AG04450 (cell line): ENCODE results near the gene SDHAF2. TPM values are rescaled to one million over a fixed set of nuclear protein-coding genes. Genes with fewer than 3 reads are reported as not detected.
A peak's percentile ranks its signal among the peaks of the same experiment; 100 is the strongest.

Experiments
- CTCF ChIA-PET: fragments of 300-600, 350-600 bp; formaldehyde crosslinking; extraction: SDS; loops from one replicate; lab custom pipeline; 2022; ENCODE audit warnings: antibody characterized with exemption, inconsistent platforms; lab: Charles Lee
- POLR2A ChIA-PET: fragments of 350-600 bp; formaldehyde crosslinking; extraction: SDS; loops from one replicate; lab custom pipeline; 2021; ENCODE audit warnings: antibody characterized with exemption, inconsistent platforms; lab: Yijun Ruan, JAX
- DNase-seq: peaks from one replicate; pipeline ENCODE4 v3.0.0-alpha.2; 2011; ENCODE audit warnings: low read depth, low spot score
- H3K27ac ChIP-seq: one replicate; pipeline ENCODE4 v1.5.1; 2012; ENCODE audit warnings: low read depth, low read length, control low read depth
- H3K27me3 ChIP-seq: one replicate; pipeline ENCODE4 v1.6.0; 2012; ENCODE audit warnings: low read length; ENCODE audit not compliant: control insufficient read depth, insufficient read depth
- H3K4me3 ChIP-seq: 2 replicates; pipeline ENCODE4 v1.5.1; 2011; ENCODE audit warnings: mild to moderate bottlenecking, low read depth, low read length, control low read depth
- H3K9me3 ChIP-seq: 2 replicates; pipeline ENCODE4 v1.5.1; 2012; ENCODE audit warnings: low read length; ENCODE audit not compliant: control insufficient read depth, insufficient read depth
- CTCF ChIP-seq: IDR thresholded peaks from 2 replicates; pipeline ENCODE4 v1.5.1; 2011; ENCODE audit warnings: low read depth, low read length, control low read depth, inconsistent platforms
- polyA plus RNA-seq: library from polyadenylated mRNA; depleted of rRNA; stranded (reverse); fragments of >200 nt; gene quantifications from 2 replicates; pipeline ENCODE4 v1.2.3, GENCODE V29; 2011

SDHAF2 gene
- polyA plus RNA-seq, 1 experiment = 71.6 TPM

GRCh38 chr11:61413496-61413895, 16.4 kb upstream of the SDHAF2 start:
- CTCF ChIA-PET = interaction anchor here (0.7 to 1.5 kb wide), 2 partner anchors 77 to 95 kb away, joined by 3 to 7 read pairs; no protein-coding TSS in a partner anchor
- Histone ChIP-seq H3K9me3 (no peaks in the 10 kb centered on the region), H3K27ac (no peak overlapping the region), H3K27me3 (no peaks in the 10 kb centered on the region), H3K4me3 (no peak overlapping the region)
- TF ChIP-seq CTCF = no peak
- POLR2A ChIA-PET = interaction anchor here (0.6 to 1.1 kb wide), 2 partner anchors 12 to 14 kb away, joined by 4 to 6 read pairs; no protein-coding TSS in a partner anchor
- no peak for DNase-seq

- TF ChIP-seq CTCF = no peak
- no peak for DNase-seq
- no peaks in the 10 kb centered on the region for H3K9me3 ChIP-seq
- CTCF ChIA-PET = no interaction called here
- no peak overlapping the region for H3K27ac ChIP-seq
- no peaks in the 10 kb centered on the region for H3K27me3 ChIP-seq
- POLR2A ChIA-PET = interaction anchor here (0.7 to 1.1 kb wide), 2 partner anchors 11 to 345 kb away, joined by 6 to 7 read pairs; no protein-coding TSS in a partner anchor
- H3K4me3 ChIP-seq = no peak overlapping the region
Measured at GRCh38 chr11:61414547-61414946, 15.4 kb upstream of the SDHAF2 start.

- no peaks in the 10 kb centered on the region for H3K9me3 ChIP-seq
- DNase-seq = no peak
- ChIA-PET POLR2A (no interaction called here), CTCF (no interaction called here)
- H3K27me3 ChIP-seq = no peaks in the 10 kb centered on the region
- TF ChIP-seq CTCF = no peak
- H3K4me3 ChIP-seq = no peak overlapping the region
- H3K27ac ChIP-seq = no peak overlapping the region
Measured at GRCh38 chr11:61415381-61415780, 14.5 kb upstream of the SDHAF2 start.

GRCh38 chr11:61416941-61417340, 13.0 kb upstream of the SDHAF2 start:
- no peaks in the 10 kb centered on the region for H3K9me3 ChIP-seq
- DNase-seq = no peak
- H3K27ac ChIP-seq = no peak overlapping the region
- ChIA-PET CTCF (interaction anchor here (0.8 to 2.1 kb wide), 4 partner anchors 12 to 100 kb away, joined by 3 to 9 read pairs (median 6); partner anchors contain the start of genes CPSF7 and SDHAF2), POLR2A (no interaction called here)
- H3K4me3 ChIP-seq = no peak overlapping the region
- no peaks in the 10 kb centered on the region for H3K27me3 ChIP-seq
- no peak for TF ChIP-seq CTCF

- H3K4me3 ChIP-seq = no peak overlapping the region
- peak overlapping the region; percentile 4 for H3K27ac ChIP-seq
- H3K9me3 ChIP-seq = no peaks in the 10 kb centered on the region
- DNase-seq = no peak
- H3K27me3 ChIP-seq = no peaks in the 10 kb centered on the region
- POLR2A ChIA-PET = no interaction called here
- CTCF ChIA-PET = interaction anchor here (1.1 to 2.1 kb wide), 3 partner anchors 18 to 99 kb away, joined by 3 to 9 read pairs (median 8); no protein-coding TSS in a partner anchor
- no peak for TF ChIP-seq CTCF
Measured at GRCh38 chr11:61417670-61418069, 12.3 kb upstream of the SDHAF2 start.
